GM19043 (cell line): Measurements from ENCODE around the gene IFNL1.
"Not testable (repeated sequence)": the region's sequence is repeated elsewhere in the genome, so short reads cannot be mapped to it uniquely, and the experiment has no call there.

Experiments
- ATAC-seq: cut with Tn5 transposase; IDR thresholded peaks from one replicate; pipeline ENCODE4 v1.9.1; 2021; ENCODE audit warnings: low read depth; ENCODE audit not compliant: unreplicated experiment

Gene IFNL1

GRCh38 chr19:39328046-39328705 lies 32.0 kb downstream of the IFNL1 start:
- no peak for ATAC-seq

DNA sequence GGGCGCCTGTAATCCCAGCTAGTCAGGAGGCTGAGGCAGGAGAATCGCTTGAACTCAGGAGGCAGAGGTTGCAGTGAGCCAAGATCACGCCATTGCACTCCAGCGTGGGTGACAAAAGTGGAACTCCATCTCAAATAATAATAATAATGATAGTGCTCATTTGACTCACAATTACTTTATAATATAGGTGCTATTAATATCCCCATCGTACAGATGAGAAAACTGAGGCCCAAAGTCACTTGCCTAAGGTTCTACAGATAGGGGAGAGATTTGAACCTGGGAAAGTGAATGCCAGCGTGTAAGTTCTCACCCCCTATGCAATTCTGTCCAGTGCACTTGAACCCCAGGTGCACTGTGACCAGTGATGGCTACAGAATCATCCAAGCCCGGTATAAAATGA lies 33.7 kb downstream of the IFNL1 start:
- no peak for ATAC-seq

- no peak for ATAC-seq
Observed at GRCh38 chr19:39332293-39332692, 36.1 kb downstream of the IFNL1 start.

GRCh38 chr19:39332738-39333137 lies 36.5 kb downstream of the IFNL1 start:
- ATAC-seq: not testable (repeated sequence)

- ATAC-seq: no peak
Observed at GRCh38 chr19:39333507-39333906, 37.3 kb downstream of the IFNL1 start.

DNA sequence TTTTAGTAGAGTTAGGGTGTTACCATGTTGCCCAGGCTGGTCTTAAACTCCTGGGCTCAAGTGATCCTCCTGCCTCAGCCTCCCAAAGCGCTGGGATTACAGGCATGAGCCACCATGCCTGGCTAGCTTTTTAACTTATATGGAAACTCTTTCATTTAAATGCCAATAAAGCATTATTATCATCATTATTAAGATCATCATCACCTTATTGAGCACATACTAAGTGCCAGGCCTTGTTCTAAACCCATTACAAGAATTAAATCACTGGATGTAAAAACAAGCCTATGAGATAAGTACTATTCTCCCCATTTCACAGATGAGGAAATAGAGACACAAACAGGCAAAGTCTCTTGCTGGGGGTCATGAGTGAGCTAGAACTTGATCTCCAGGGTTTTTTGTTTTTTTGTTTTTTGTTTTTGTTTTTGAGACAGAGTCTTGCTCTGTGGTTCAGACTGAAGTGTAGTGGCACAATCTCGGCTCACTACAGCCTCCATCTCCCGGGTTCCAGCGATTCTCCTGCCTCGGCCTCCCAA lies 38.3 kb downstream of the IFNL1 start:
- ATAC-seq: no peak

DNA sequence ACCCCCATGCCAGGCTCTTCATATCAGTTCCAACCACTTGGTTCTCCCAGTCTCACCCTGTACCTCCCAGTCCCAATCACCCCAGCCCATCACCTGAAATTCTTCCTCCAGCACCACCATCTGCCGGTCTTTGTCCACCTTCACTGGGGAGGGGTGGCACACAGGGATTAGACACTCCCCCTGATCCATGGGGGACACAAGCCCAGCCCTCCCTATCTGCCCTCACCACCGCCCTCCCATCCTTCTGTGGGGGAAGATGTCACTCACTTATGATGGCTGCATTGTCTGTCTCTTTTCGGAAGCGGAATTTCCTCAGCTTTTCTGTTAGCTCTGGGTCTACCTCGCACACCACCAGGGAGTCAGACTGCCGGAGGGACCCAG lies 39.0 kb downstream of the IFNL1 start:
- no peak for ATAC-seq

GRCh38 chr19:39336483-39336882 lies 40.3 kb downstream of the IFNL1 start:
- no peak for ATAC-seq

DNA sequence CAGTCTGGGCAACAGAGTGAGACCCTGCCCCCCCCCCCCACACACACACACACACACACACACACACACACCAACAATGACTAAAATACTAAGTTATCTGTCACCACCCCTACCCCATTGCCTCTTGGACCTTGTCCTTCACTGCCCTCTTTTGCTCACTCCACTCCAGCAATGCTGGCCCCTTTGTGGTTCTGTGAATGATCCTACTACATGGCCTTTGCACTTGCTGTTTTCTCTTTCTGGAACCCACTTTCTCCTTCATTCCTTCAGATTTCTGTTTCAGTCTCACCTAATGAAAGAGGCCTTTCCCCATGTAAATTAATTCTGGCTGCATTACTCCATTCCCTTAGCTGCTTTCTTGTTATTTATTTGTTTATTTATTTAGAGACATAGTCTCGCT lies 43.5 kb downstream of the IFNL1 start:
- ATAC-seq: no peak

GRCh38 chr19:39340156-39340555 lies 43.9 kb downstream of the IFNL1 start:
- not testable (repeated sequence) for ATAC-seq

- ATAC-seq: no peak
Observed at GRCh38 chr19:39341129-39341718, 45.0 kb downstream of the IFNL1 start.

DNA sequence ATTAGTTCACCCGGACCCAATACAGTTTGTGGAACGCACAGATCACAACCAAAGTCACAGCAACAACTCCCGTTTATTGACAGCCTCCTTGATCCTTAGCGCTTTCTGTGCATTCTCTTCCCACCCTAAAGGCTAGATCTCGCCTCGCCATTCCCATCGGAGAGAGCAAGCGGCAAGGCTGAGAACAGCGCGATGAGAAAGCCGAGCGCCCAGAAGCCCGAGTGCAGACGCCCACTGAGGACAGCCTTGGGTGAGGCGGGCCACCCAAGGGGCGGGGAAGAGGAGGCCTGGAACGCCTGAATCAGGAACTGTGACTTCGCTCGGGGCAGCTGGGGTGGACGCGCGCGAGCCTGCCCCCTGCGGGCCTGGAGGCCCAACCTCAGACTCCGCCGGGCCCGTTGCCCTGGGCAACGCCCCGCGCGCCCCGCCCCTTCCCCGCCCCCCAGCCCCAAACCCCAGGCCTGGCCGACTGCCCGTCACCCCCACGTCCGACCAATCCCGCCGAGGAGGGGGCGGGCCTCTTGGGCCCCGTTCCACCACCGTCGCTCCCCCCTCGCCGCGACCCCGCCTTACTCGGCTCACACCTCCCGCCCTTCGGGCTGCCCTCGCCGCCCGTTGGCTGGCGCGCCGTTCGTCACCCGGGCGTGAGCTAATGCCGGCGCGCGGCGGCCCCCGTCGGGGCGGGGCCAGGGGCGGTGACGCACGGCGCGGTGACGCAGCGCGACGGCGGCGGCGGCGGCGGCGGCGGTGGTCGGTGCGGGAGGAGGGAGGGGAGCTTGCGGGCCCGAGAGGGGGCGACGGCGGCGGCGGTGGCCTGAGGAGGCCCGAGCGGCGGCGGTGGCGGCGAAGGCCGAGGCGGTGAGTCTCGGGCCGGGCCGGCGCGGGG lies 45.8 kb downstream of the IFNL1 start, which contains the start of gene SAMD4B:
TSS of gene SAMD4B (plus strand) at position 703 of the 886 bp plus-strand sequence. CDS start 14,473 bp downstream, outside the sequence.
- ATAC-seq: peak; percentile 81

DNA sequence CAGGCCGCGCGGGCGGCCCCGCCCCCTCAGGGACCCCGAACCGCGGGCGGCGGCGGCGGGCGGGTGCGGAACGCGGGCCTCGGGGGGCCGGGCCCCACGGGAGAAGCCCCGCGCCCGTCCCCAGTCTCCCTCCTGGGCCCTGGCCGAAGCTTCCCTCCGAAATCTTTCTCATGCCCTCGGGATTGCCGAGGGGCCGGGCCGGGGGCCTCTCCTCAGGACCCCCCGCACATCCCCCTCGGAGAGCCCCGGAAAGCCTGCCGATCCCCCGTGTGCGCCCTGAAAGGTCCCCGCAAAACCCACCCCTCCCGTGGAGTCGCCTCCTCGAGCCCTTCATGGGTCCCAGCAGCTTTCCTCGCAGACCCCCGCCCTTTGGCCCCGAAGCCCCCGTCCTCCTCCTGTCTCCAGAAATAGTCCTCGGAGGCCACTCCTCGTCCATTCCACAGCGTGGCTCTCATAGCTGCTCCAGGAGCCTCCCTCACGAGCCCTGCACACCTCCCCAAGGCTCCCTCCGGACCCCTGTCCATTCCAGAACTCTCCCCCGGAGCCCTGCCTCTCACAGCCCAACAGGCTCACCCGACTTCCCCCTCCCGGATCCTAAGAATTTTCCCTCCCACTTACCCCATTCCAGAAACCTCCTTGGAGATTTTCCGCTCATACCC lies 46.6 kb downstream of the IFNL1 start:
- ATAC-seq: no peak

- ATAC-seq: no peak
Observed at GRCh38 chr19:39345956-39346355, 49.7 kb downstream of the IFNL1 start.

DNA sequence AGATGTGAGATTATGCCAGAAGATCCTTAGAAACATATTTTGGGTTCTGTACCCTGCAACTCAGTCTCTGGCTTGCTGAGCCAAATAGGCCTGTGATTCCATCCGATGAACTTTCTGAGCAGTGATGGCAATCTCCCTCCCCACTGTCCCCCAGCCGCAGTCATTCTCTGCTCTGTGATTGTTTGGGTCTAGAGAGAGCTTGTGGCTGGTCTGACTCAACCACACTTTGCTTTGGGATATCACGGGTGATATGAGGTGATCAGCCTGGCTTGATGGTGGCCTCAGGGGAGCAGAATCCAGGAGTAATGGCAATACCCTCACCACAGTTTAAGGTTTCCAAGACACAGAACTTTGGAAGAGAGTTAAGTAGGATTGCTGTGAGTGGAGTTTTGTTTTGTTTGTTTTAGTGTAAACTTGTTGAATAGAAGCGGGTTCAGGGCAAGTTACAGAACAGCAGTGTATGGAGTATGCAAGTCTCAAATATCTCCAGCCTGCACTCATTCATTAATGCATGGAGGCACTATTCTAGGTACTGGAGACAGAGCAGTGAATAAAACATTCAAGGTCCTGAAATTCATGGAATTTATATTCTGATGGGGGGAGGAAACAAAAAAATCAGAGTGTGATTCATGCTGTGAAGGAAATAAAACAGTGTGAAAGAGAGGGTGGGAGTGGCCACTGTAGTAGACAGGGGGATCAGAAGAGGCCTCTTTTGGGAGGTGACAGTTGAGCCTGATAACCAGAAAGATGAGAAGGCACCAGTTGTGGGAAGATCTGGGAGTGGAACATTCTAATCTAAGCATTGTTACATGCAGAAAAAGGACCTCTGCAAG lies 51.3 kb downstream of the IFNL1 start:
- no peak for ATAC-seq
